Activated T-cell treated with anti-CD3 and anti-CD28 coated beads, Interleukin-2, amount 50 U/mL, for 4 hours (primary cell): Measurements from ENCODE around the gene OBSL1. TPM values are rescaled to one million over a fixed set of nuclear protein-coding genes. Genes with fewer than 3 reads are reported as not detected.

ENCODE experiments used
- ATAC-seq, 2 donors: fragments of 200-7000 bp; cut with Tn5 transposase; one replicate each; pipeline ENCODE4 v1.10.0; 2021
- DNase-seq: peaks from one replicate; pipeline ENCODE4 v3.0.0-alpha.2; 2020
- H3K27me3 Mint-ChIP-seq: one replicate; pipeline ENCODE4 v1.8.0; 2021; ENCODE audit warnings: low read depth, mixed read lengths
- H3K36me3 Mint-ChIP-seq: one replicate; pipeline ENCODE4 v1.8.0; 2022; ENCODE audit warnings: mixed read lengths; ENCODE audit not compliant: insufficient read depth
- H3K4me1 Mint-ChIP-seq: one replicate; pipeline ENCODE4 v1.8.0; 2021; ENCODE audit warnings: low read depth, mixed read lengths
- H3K4me3 Mint-ChIP-seq: one replicate; pipeline ENCODE4 v1.8.0; 2021; ENCODE audit warnings: mild to moderate bottlenecking, moderate library complexity, mixed read lengths
- H3K9me3 Mint-ChIP-seq: one replicate; pipeline ENCODE4 v1.8.0; 2021; ENCODE audit warnings: mixed read lengths
- total RNA-seq, 3 donors: library from RNA; stranded (reverse); gene quantifications; one replicate each; pipeline ENCODE4 v1.2.1, GENCODE V29; 2021

Gene OBSL1
- total RNA-seq, 3 donors from 2014 or later, result 0.37 to 1.1 (median 0.60) TPM

- DNase-seq, result no peak
- Mint-ChIP-seq H3K27me3 (peaks cover 39% of the 10 kb centered on the region), H3K9me3 (no peaks in the 10 kb centered on the region), H3K4me1 (no peaks in the 10 kb centered on the region), H3K36me3 (no peaks in the 10 kb centered on the region), H3K4me3 (no peak overlapping the region)
- no peak for ATAC-seq
Observed at GRCh38 chr2:219565130-219566080, 5.9 kb downstream of the OBSL1 start.

- ATAC-seq, result no peak
- Mint-ChIP-seq H3K4me1 (no peaks in the 10 kb centered on the region), H3K36me3 (no peaks in the 10 kb centered on the region), H3K27me3 (peaks cover 25% of the 10 kb centered on the region), H3K9me3 (no peaks in the 10 kb centered on the region), H3K4me3 (no peak overlapping the region)
- no peak for DNase-seq
Observed at GRCh38 chr2:219563271-219563928, 7.9 kb downstream of the OBSL1 start.

GRCh38 chr2:219562049-219563020 lies 9.0 kb downstream of the OBSL1 start:
- no peaks in the 10 kb centered on the region for H3K4me1 Mint-ChIP-seq
- no peaks in the 10 kb centered on the region for H3K9me3 Mint-ChIP-seq
- DNase-seq (no peak), ATAC-seq (no peak)
- H3K36me3 Mint-ChIP-seq, result no peaks in the 10 kb centered on the region
- H3K4me3 Mint-ChIP-seq, result no peak overlapping the region
- H3K27me3 Mint-ChIP-seq, result peaks cover 20% of the 10 kb centered on the region

GRCh38 chr2:219561179-219562048 lies 9.9 kb downstream of the OBSL1 start:
- ATAC-seq (no peak), DNase-seq (no peak)
- H3K4me3 Mint-ChIP-seq, result no peak overlapping the region
- no peaks in the 10 kb centered on the region for H3K4me1 Mint-ChIP-seq
- H3K9me3 Mint-ChIP-seq, result no peaks in the 10 kb centered on the region
- no peaks in the 10 kb centered on the region for H3K36me3 Mint-ChIP-seq
- peaks cover 23% of the 10 kb centered on the region for H3K27me3 Mint-ChIP-seq

GRCh38 chr2:219560893-219561178 lies 10.5 kb downstream of the OBSL1 start:
- DNase-seq (no peak), ATAC-seq (no peak)
- H3K4me3 Mint-ChIP-seq, result no peak overlapping the region
- peaks cover 20% of the 10 kb centered on the region for H3K27me3 Mint-ChIP-seq
- no peaks in the 10 kb centered on the region for H3K36me3 Mint-ChIP-seq
- no peaks in the 10 kb centered on the region for H3K4me1 Mint-ChIP-seq
- no peaks in the 10 kb centered on the region for H3K9me3 Mint-ChIP-seq

- H3K27me3 Mint-ChIP-seq, result peaks cover 20% of the 10 kb centered on the region
- ATAC-seq (peak; percentile 43 to 52), DNase-seq (no peak)
- H3K9me3 Mint-ChIP-seq, result no peaks in the 10 kb centered on the region
- H3K36me3 Mint-ChIP-seq, result no peaks in the 10 kb centered on the region
- no peaks in the 10 kb centered on the region for H3K4me1 Mint-ChIP-seq
- no peak overlapping the region for H3K4me3 Mint-ChIP-seq
Observed at GRCh38 chr2:219560037-219560892, 11.1 kb downstream of the OBSL1 start.

- no peaks in the 10 kb centered on the region for H3K36me3 Mint-ChIP-seq
- H3K4me3 Mint-ChIP-seq, result no peak overlapping the region
- DNase-seq (no peak), ATAC-seq (no peak)
- no peaks in the 10 kb centered on the region for H3K4me1 Mint-ChIP-seq
- H3K27me3 Mint-ChIP-seq, result peaks cover 27% of the 10 kb centered on the region
- H3K9me3 Mint-ChIP-seq, result no peaks in the 10 kb centered on the region
Observed at GRCh38 chr2:219559156-219559915, 12.0 kb downstream of the OBSL1 start.

GRCh38 chr2:219557791-219558785 lies 13.3 kb downstream of the OBSL1 start:
- peaks cover 38% of the 10 kb centered on the region for H3K27me3 Mint-ChIP-seq
- H3K4me3 Mint-ChIP-seq, result no peak overlapping the region
- peaks cover 3% of the 10 kb centered on the region for H3K4me1 Mint-ChIP-seq
- H3K36me3 Mint-ChIP-seq, result no peaks in the 10 kb centered on the region
- ATAC-seq (no peak), DNase-seq (no peak)
- H3K9me3 Mint-ChIP-seq, result no peaks in the 10 kb centered on the region

- no peaks in the 10 kb centered on the region for H3K9me3 Mint-ChIP-seq
- H3K27me3 Mint-ChIP-seq, result peaks cover 35% of the 10 kb centered on the region
- no peaks in the 10 kb centered on the region for H3K36me3 Mint-ChIP-seq
- H3K4me1 Mint-ChIP-seq, result peaks cover 3% of the 10 kb centered on the region
- ATAC-seq (no peak), DNase-seq (no peak)
- no peak overlapping the region for H3K4me3 Mint-ChIP-seq
Observed at GRCh38 chr2:219557320-219557719, 14.0 kb downstream of the OBSL1 start.

GRCh38 chr2:219556413-219556812 lies 14.9 kb downstream of the OBSL1 start:
- H3K4me1 Mint-ChIP-seq, result peaks cover 8% of the 10 kb centered on the region
- H3K27me3 Mint-ChIP-seq, result peaks cover 40% of the 10 kb centered on the region
- ATAC-seq (no peak), DNase-seq (no peak)
- H3K4me3 Mint-ChIP-seq, result no peak overlapping the region
- no peaks in the 10 kb centered on the region for H3K36me3 Mint-ChIP-seq
- no peaks in the 10 kb centered on the region for H3K9me3 Mint-ChIP-seq

GRCh38 chr2:219555956-219556355 lies 15.4 kb downstream of the OBSL1 start:
- H3K27me3 Mint-ChIP-seq, result peaks cover 42% of the 10 kb centered on the region
- peaks cover 8% of the 10 kb centered on the region for H3K4me1 Mint-ChIP-seq
- DNase-seq (no peak), ATAC-seq (no peak)
- no peaks in the 10 kb centered on the region for H3K9me3 Mint-ChIP-seq
- no peaks in the 10 kb centered on the region for H3K36me3 Mint-ChIP-seq
- H3K4me3 Mint-ChIP-seq, result no peak overlapping the region
